Measurements from ENCODE around the gene PHTF1. TPM values are rescaled to one million over a fixed set of nuclear protein-coding genes. Genes with fewer than 3 reads are reported as not detected.

Gene PHTF1
- total RNA-seq, 4 donors from 2014 or later: 7.6 to 30.3 (median 17.0) TPM

- TF ChIP-seq CTCF (IDR thresholded peaks at IDR 0.05): no peak
- TF ChIP-seq POLR2A (IDR thresholded peaks at IDR 0.05): no peak
- DNase-seq: no peak
- H3K27ac ChIP-seq: no peak overlapping the region
- no peak overlapping the region for H3K4me3 ChIP-seq
- no peaks in the 10 kb centered on the region for H3K9me3 ChIP-seq
- intact Hi-C loops (cut with DNase I; ENCODE audit: low total_unique reads): no loop called here
- no peaks in the 10 kb centered on the region for H3K4me1 ChIP-seq
- H3K36me3 ChIP-seq: no peaks in the 10 kb centered on the region
- H3K27me3 ChIP-seq: no peaks in the 10 kb centered on the region
These were observed 44.5 kb downstream of the PHTF1 start for GRCh38 chr1:113714606-113715269.

GRCh38 chr1:113701429-113701828 lies 57.9 kb downstream of the PHTF1 start:
- no peaks in the 10 kb centered on the region for H3K27me3 ChIP-seq
- H3K27ac ChIP-seq: no peak overlapping the region
- H3K4me3 ChIP-seq: no peak overlapping the region
- no peaks in the 10 kb centered on the region for H3K9me3 ChIP-seq
- no peaks in the 10 kb centered on the region for H3K36me3 ChIP-seq
- DNase-seq: no peak
- intact Hi-C loops (cut with DNase I; ENCODE audit: low total_unique reads): no loop called here
- TF ChIP-seq POLR2A (IDR thresholded peaks at IDR 0.05): no peak
- TF ChIP-seq CTCF (IDR thresholded peaks at IDR 0.05): no peak
- no peaks in the 10 kb centered on the region for H3K4me1 ChIP-seq

DNA sequence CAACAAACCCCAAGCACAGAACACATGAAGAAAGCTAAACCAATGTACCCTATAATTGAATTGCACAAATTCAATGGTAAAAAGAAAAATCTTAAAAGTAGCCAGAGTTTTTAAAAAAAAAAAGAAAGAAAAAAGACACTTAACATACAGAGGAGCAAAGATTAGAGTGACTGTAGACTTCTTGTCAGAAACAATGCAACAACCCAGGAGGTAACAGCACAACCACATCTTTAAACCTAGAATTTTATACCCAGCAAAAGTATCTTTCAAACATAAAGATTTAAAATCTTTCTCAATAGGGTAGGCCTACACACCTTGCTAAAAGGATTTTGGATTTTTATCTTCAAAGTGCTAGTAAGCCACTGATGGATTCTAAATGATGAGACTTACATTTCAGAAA lies 64.4 kb downstream of the PHTF1 start:
- Histone ChIP-seq H3K9me3 (peaks cover 0 to 5% of the 10 kb centered on the region in 2 donors), H3K4me1 (no peaks in the 10 kb centered on the region), H3K27ac (no peak overlapping the region), H3K4me3 (no peak overlapping the region), H3K36me3 (no peaks in the 10 kb centered on the region), H3K27me3 (no peaks in the 10 kb centered on the region)
- no peak for DNase-seq
- no peak for TF ChIP-seq CTCF (IDR thresholded peaks at IDR 0.05)
- TF ChIP-seq POLR2A (IDR thresholded peaks at IDR 0.05): no peak
- intact Hi-C loops (cut with DNase I; ENCODE audit: low total_unique reads): no loop called here

DNA sequence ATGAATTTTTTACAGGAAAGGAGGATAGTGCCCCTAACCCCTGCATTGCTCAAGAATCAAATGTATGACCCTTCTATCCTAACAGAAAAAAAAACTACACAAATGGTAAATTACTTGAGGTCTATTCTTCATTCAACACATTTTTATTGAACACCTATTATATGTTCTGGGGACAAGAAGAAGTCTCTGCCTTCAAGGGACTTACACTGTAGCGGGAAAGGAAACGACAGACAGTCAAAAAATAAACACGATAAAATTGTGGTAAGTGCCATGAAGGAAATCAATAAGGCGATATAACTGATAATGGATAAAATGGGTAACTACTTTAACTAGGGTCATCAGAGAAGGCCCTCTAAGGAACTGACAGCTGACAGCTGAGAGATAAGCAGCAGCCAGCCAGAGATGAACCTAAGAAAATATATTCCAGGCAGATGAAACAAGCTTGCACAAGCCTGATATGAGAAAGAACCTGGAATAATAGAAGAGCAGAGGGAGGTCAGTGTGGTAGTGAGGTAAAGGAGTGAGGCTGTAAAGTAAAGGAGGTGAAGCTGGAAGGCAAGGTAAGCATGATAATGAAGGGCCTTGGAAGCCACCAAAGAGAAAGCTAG lies 66.4 kb downstream of the PHTF1 start:
- DNase-seq: no peak
- H3K36me3 ChIP-seq: no peaks in the 10 kb centered on the region
- H3K4me3 ChIP-seq: no peak overlapping the region

More for the DNA sequence above, 66.4 kb downstream of the PHTF1 start:
- H3K27me3 ChIP-seq: no peaks in the 10 kb centered on the region
- no peak overlapping the region for H3K27ac ChIP-seq
- peaks cover 0 to 5% of the 10 kb centered on the region in 2 donors for H3K9me3 ChIP-seq
- no peaks in the 10 kb centered on the region for H3K4me1 ChIP-seq
- intact Hi-C loops (cut with DNase I; ENCODE audit: low total_unique reads): no loop called here
- TF ChIP-seq POLR2A (IDR thresholded peaks at IDR 0.05) (no peak), CTCF (IDR thresholded peaks at IDR 0.05) (no peak)
